Thyroid gland (tissue), 4 donors: ENCODE measurements around the gene ANKDD1B.

ENCODE experiments used
- CTCF ChIP-seq, 6 experiments: fragments of 200-600 bp in 3 of 6; fragments of 450-650 bp in 3 of 6; sonication (generic) in 3 of 6; IDR thresholded peaks; one replicate each; pipeline ENCODE4 v1.5.1; 2016 to 2019; ENCODE audit warnings: antibody characterized with exemption in 6 of 6, mild to moderate bottlenecking in 2 of 6, inconsistent platforms in 1 of 6, moderate library complexity in 1 of 6
- POLR2A ChIP-seq, 2 donors: fragments of 450-650 bp; IDR thresholded peaks; one replicate each; pipeline ENCODE4 v1.6.1; 2017; ENCODE audit warnings: antibody characterized with exemption in 2 of 2, mild to moderate bottlenecking in 2 of 2, moderate library complexity in 1 of 2

GRCh38 chr5:75639535-75640311, 28.5 kb downstream of the ANKDD1B start:
- no peak for TF ChIP-seq CTCF (IDR thresholded peaks at IDR 0.05)
- TF ChIP-seq POLR2A (IDR thresholded peaks at IDR 0.05): no peak
